ENCODE measurements around the gene CBL. TPM values are rescaled to one million over a fixed set of nuclear protein-coding genes. Genes with fewer than 3 reads are reported as not detected.
"Not testable (repeated sequence)": the region's sequence is repeated elsewhere in the genome, so short reads cannot be mapped to it uniquely, and the experiment has no call there.

The CBL gene
- total RNA-seq, 4 donors from 2014 or later, result 20.2 to 29.2 (median 25.1) TPM

- ATAC-seq, result no peak
- H3K4me3 ChIP-seq, result no peak overlapping the region
- no peak for TF ChIP-seq POLR2A (IDR thresholded peaks at IDR 0.05)
- TF ChIP-seq POLR2AphosphoS5 (IDR thresholded peaks at IDR 0.05), result no peak
- TF ChIP-seq, protein P1, sequence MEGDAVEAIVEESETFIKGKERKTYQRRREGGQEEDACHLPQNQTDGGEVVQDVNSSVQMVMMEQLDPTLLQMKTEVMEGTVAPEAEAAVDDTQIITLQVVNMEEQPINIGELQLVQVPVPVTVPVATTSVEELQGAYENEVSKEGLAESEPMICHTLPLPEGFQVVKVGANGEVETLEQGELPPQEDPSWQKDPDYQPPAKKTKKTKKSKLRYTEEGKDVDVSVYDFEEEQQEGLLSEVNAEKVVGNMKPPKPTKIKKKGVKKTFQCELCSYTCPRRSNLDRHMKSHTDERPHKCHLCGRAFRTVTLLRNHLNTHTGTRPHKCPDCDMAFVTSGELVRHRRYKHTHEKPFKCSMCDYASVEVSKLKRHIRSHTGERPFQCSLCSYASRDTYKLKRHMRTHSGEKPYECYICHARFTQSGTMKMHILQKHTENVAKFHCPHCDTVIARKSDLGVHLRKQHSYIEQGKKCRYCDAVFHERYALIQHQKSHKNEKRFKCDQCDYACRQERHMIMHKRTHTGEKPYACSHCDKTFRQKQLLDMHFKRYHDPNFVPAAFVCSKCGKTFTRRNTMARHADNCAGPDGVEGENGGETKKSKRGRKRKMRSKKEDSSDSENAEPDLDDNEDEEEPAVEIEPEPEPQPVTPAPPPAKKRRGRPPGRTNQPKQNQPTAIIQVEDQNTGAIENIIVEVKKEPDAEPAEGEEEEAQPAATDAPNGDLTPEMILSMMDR (IDR thresholded peaks at IDR 0.05), result no peak
- no peak for TF ChIP-seq EP300 (IDR thresholded peaks at IDR 0.05)
- H3K36me3 ChIP-seq, result no peaks in the 10 kb centered on the region
- no peaks in the 10 kb centered on the region for H3K27me3 ChIP-seq
- H3K27ac ChIP-seq, result no peak overlapping the region
- 68 to 83% methylated on average over 2 to 6 of the region's 6 CpGs for WGBS, 2 donors (ENCODE audit: low coverage in 1 of 2)
- no peaks in the 10 kb centered on the region for H3K9me3 ChIP-seq
- H3K4me1 ChIP-seq, result peaks cover 0 to 8% (median 0%) of the 10 kb centered on the region in 3 donors
Measured at GRCh38 chr11:119198925-119199324, 7.2 kb upstream of the CBL start.

DNA sequence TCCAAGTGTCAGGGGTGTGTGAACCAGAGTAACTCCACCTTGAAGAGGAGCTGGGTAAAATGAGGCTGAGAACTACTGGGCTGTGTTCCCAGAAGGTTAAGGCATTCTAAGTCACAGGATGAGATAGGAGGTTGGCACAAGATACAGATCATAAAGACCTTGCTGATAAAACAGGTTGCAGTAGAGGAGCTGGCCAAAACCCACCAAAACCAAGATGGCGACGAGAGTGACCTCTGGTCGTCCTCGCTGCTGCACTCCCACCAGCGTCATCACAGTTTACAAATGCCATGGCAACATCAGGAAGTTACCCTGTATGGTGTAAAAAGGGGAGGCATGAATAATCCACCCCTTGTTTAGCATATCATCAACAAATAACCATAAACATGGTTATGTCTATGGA is 4.9 kb upstream of the CBL start:
- peaks cover 0 to 18% (median 0%) of the 10 kb centered on the region in 3 donors for H3K4me1 ChIP-seq
- H3K36me3 ChIP-seq, ATAC-seq, H3K4me3 ChIP-seq, H3K9me3 ChIP-seq, H3K27ac ChIP-seq, H3K27me3 ChIP-seq: not testable (repeated sequence)
- WGBS, 2 donors (ENCODE audit: low coverage in 1 of 2), result 89 to 90% methylated on average over 3 to 5 of the region's 5 CpGs

GRCh38 chr11:119202554-119202953 is 3.6 kb upstream of the CBL start:
- Histone ChIP-seq H3K4me1 (peaks cover 0 to 19% (median 0%) of the 10 kb centered on the region in 3 donors), H3K9me3 (no peaks in the 10 kb centered on the region), H3K27ac (no peak overlapping the region), H3K4me3 (no peak overlapping the region), H3K36me3 (no peaks in the 10 kb centered on the region), H3K27me3 (no peaks in the 10 kb centered on the region)
- ATAC-seq, result no peak
- 84 to 88% methylated on average over 6 to 7 of the region's 7 CpGs for WGBS, 2 donors (ENCODE audit: low coverage in 1 of 2)
- TF ChIP-seq POLR2A (IDR thresholded peaks at IDR 0.05) (no peak), EP300 (IDR thresholded peaks at IDR 0.05) (no peak)
- TF ChIP-seq, protein P1 (IDR thresholded peaks at IDR 0.05), result no peak

- Histone ChIP-seq H3K36me3 (no peaks in the 10 kb centered on the region), H3K4me3 (no peak overlapping the region), H3K4me1 (peaks cover 0 to 34% (median 0%) of the 10 kb centered on the region in 3 donors), H3K27me3 (no peaks in the 10 kb centered on the region), H3K27ac (no peak overlapping the region), H3K9me3 (no peaks in the 10 kb centered on the region)
- no peak for TF ChIP-seq POLR2AphosphoS5 (IDR thresholded peaks at IDR 0.05)
- TF ChIP-seq EP300 (IDR thresholded peaks at IDR 0.05), result no peak
- TF ChIP-seq POLR2A (IDR thresholded peaks at IDR 0.05), result no peak
- TF ChIP-seq, protein P1 (IDR thresholded peaks at IDR 0.05), result no peak
- 89 to 97% methylated on average over 4 to 6 of the region's 9 CpGs for WGBS, 2 donors (ENCODE audit: low coverage in 1 of 2)
- no peak for ATAC-seq
Measured at GRCh38 chr11:119204066-119204465, 2.1 kb upstream of the CBL start.

- TF ChIP-seq EP300 (IDR thresholded peaks at IDR 0.05) (no peak), POLR2A (IDR thresholded peaks at IDR 0.05) (no peak), POLR2AphosphoS5 (IDR thresholded peaks at IDR 0.05) (no peak)
- TF ChIP-seq, protein P1 (IDR thresholded peaks at IDR 0.05), result no peak
- WGBS, 2 donors (ENCODE audit: low coverage in 1 of 2), result 45 to 62% methylated on average over 4 to 9 of the region's 10 CpGs
- ATAC-seq, result no peak
Measured at GRCh38 chr11:119205080-119205479, 1.1 kb upstream of the CBL start.

More at GRCh38 chr11:119205080-119205479, 1.1 kb upstream of the CBL start:
- Histone ChIP-seq H3K4me3 (peak overlapping the region in 1 of 2 donors; percentile 96), H3K27ac (peak overlapping the region in 2 of 4 donors; percentile 95 to 96), H3K36me3 (no peaks in the 10 kb centered on the region), H3K4me1 (peaks cover 0 to 44% (median 0%) of the 10 kb centered on the region in 3 donors), H3K9me3 (no peaks in the 10 kb centered on the region), H3K27me3 (no peaks in the 10 kb centered on the region)
